IMR-90 (cell line): ENCODE measurements around the gene C11orf71. TPM values are rescaled to one million over a fixed set of nuclear protein-coding genes. Genes with fewer than 3 reads are reported as not detected.
A peak's percentile ranks its signal among the peaks of the same experiment; 100 is the strongest.

ENCODE experiments used
- ATAC-seq: fragments of 200-7000 bp; cut with Tn5 transposase; 2 replicates; pipeline ENCODE4 v1.9.1; 2020; ENCODE audit warnings: low read depth, mild to moderate bottlenecking, moderate library complexity
- BruUV-seq: library from RNA; stranded (reverse); fragments of 400-500 nt; replicated peaks from 2 replicates; lab custom pipeline; 2021; lab: Mats Ljungman, UMichigan
- CTCF ChIA-PET: fragments of 300-600 bp; formaldehyde crosslinking; extraction: SDS; loops from one replicate; lab custom pipeline; 2021; ENCODE audit warnings: antibody characterized with exemption; lab: Yijun Ruan, JAX
- POLR2A ChIA-PET: fragments of 300-600 bp; sonication (Branson Sonifier 250); formaldehyde crosslinking; loops from one replicate; lab custom pipeline; 2022; ENCODE audit warnings: antibody characterized with exemption; ENCODE audit not compliant: unreplicated experiment; lab: Charles Lee
- DNase-seq: peaks from one replicate; pipeline ENCODE4 v3.0.0; 2013
- H2AFZ ChIP-seq: replicated peaks from 2 replicates; pipeline ENCODE3; 2013; ENCODE audit warnings: low read length, mild to moderate bottlenecking; ENCODE audit not compliant: poor library complexity
- H2AK5ac ChIP-seq: 2 replicates; pipeline ENCODE4 v1.6.1; 2013; ENCODE audit warnings: low read depth, low read length, inconsistent platforms
- H2AK9ac ChIP-seq: replicated peaks from 2 replicates; pipeline ENCODE3; 2013; ENCODE audit warnings: mild to moderate bottlenecking, low read depth, low read length, moderate library complexity; ENCODE audit not compliant: poor library complexity
- H2BK120ac ChIP-seq: 2 replicates; pipeline ENCODE4 v1.6.1; 2013; ENCODE audit warnings: low read depth, low read length, inconsistent platforms
- H2BK15ac ChIP-seq: 3 replicates; pipeline ENCODE4 v1.6.1; 2013; ENCODE audit warnings: low read depth, low read length, inconsistent platforms
- H2BK20ac ChIP-seq: 2 replicates; pipeline ENCODE4 v1.6.1; 2013; ENCODE audit warnings: low read depth, mild to moderate bottlenecking, inconsistent platforms, low read length, moderate library complexity
- H2BK5ac ChIP-seq: 2 replicates; pipeline ENCODE4 v1.6.1; 2013; ENCODE audit warnings: mild to moderate bottlenecking, low read depth, low read length, inconsistent platforms; ENCODE audit not compliant: poor library complexity, severe bottlenecking
- H3K14ac ChIP-seq: replicated peaks from 2 replicates; pipeline ENCODE4 v1.6.1; 2013; ENCODE audit warnings: low read depth, low read length, inconsistent platforms
- H3K18ac ChIP-seq: 2 replicates; pipeline ENCODE4 v1.6.1; 2013; ENCODE audit warnings: low read depth, low read length, control low read depth
- H3K23ac ChIP-seq: 2 replicates; pipeline ENCODE4 v1.6.1; 2013; ENCODE audit warnings: low read depth, low read length, inconsistent platforms
- H3K27ac ChIP-seq: 2 replicates; pipeline ENCODE4 v1.5.1; 2013; ENCODE audit warnings: mild to moderate bottlenecking, control low read depth, low read length; ENCODE audit not compliant: insufficient read depth
- H3K27me3 ChIP-seq: 2 replicates; pipeline ENCODE4 v1.6.1; 2013; ENCODE audit warnings: low read length; ENCODE audit not compliant: control insufficient read depth, insufficient read depth
- H3K36me3 ChIP-seq: 2 replicates; pipeline ENCODE4 v1.6.1; 2013; ENCODE audit warnings: low read length, mixed read lengths; ENCODE audit not compliant: control insufficient read depth, insufficient read depth
- H3K4ac ChIP-seq: 2 replicates; pipeline ENCODE4 v1.6.1; 2013; ENCODE audit warnings: low read depth, low read length, inconsistent platforms
- H3K4me1 ChIP-seq: 2 replicates; pipeline ENCODE4 v1.6.1; 2013; ENCODE audit warnings: low read length, mixed read lengths; ENCODE audit not compliant: control insufficient read depth, insufficient read depth
- H3K4me2 ChIP-seq: 2 replicates; pipeline ENCODE4 v1.6.1; 2013; ENCODE audit warnings: low read depth, mild to moderate bottlenecking, control low read depth, low read length, moderate library complexity
- H3K4me3 ChIP-seq: 2 replicates; pipeline ENCODE4 v1.5.1; 2013; ENCODE audit warnings: low read depth, mild to moderate bottlenecking, control low read depth, low read length, moderate library complexity; ENCODE audit not compliant: insufficient read depth
- H3K56ac ChIP-seq: 2 replicates; pipeline ENCODE4 v1.6.1; 2013; ENCODE audit warnings: low read length, inconsistent platforms; ENCODE audit not compliant: insufficient read depth; ENCODE audit errors: extremely low read depth
- H3K79me1 ChIP-seq, 2 experiments: 2 replicates each; pipeline ENCODE4 v1.6.1; 2013; ENCODE audit warnings: low read length in 2 of 2, inconsistent platforms in 1 of 2, low read depth in 1 of 2
- H3K9ac ChIP-seq: 2 replicates; pipeline ENCODE4 v1.6.1; 2013; ENCODE audit warnings: low read depth, low read length, control low read depth
- H3K9me1 ChIP-seq: 2 replicates; pipeline ENCODE4 v1.6.1; 2013; ENCODE audit warnings: low read length, inconsistent platforms; ENCODE audit not compliant: insufficient read depth
- H3K9me3 ChIP-seq: 2 replicates; pipeline ENCODE4 v1.6.1; 2013; ENCODE audit warnings: low read length; ENCODE audit not compliant: control insufficient read depth, insufficient read depth
- H4K20me1 ChIP-seq: 2 replicates; pipeline ENCODE4 v1.6.1; 2013; ENCODE audit warnings: low read length, inconsistent platforms; ENCODE audit not compliant: insufficient read depth
- H4K5ac ChIP-seq: 2 replicates; pipeline ENCODE4 v1.6.1; 2013; ENCODE audit warnings: mild to moderate bottlenecking, low read depth, low read length, control low read depth
- H4K8ac ChIP-seq, 2 experiments: 2 replicates each; pipeline ENCODE4 v1.6.1; 2013; ENCODE audit warnings: low read depth in 2 of 2, low read length in 2 of 2, control low read depth in 1 of 2, inconsistent platforms in 1 of 2
- H4K91ac ChIP-seq: 2 replicates; pipeline ENCODE4 v1.6.1; 2013; ENCODE audit warnings: low read depth, low read length, inconsistent platforms; ENCODE audit not compliant: insufficient read depth
- MAFK ChIP-seq: IDR thresholded peaks from 2 replicates; pipeline ENCODE4 v1.6.1; 2012; ENCODE audit warnings: low read depth, low read length, improper control_type of control experiment
- WGBS, 2 experiments: methylation state at CpG; one replicate each; pipeline versions ENCODE4 v1.1.5 to v1.1.7; 2013; ENCODE audit warnings: missing lambda C conversion rate in 2 of 2; ENCODE audit not compliant: insufficient read length in 1 of 2; ENCODE audit errors: extremely low coverage in 2 of 2; 5-methylcytosine and 5-hydroxymethylcytosine counted together
- dilution Hi-C: fragments of 300-500 bp; cut with HindIII; formaldehyde crosslinking; loops from one replicate; pipeline ENCODE4 v1.14.3; 2018; ENCODE audit warnings: low sequenced_read_pairs; ENCODE audit not compliant: unreplicated experiment
- in situ Hi-C: fragments of 300-500 bp; cut with MboI; formaldehyde crosslinking; loops from 3 replicates; pipeline ENCODE4 v1.14.3; 2019; ENCODE audit warnings: low sequenced_read_pairs, inconsistent platforms, mixed read lengths
- intact Hi-C: fragments of 100-400 bp; cut with micrococcal nuclease; formaldehyde crosslinking; loops from 2 replicates; pipeline ENCODE4 v1.10.0; 2022
- polyA plus RNA-seq, 3 experiments: library from polyadenylated mRNA; depleted of rRNA; stranded (reverse); fragments of >200 nt; gene quantifications; 2 replicates each; pipeline ENCODE4 v1.2.3, GENCODE V29; 2012; ENCODE audit warnings: low replicate concordance in 1 of 3
- total RNA-seq: library from RNA; depleted of rRNA; stranded (reverse); fragments of >200 nt; gene quantifications from 2 replicates; pipeline ENCODE4 v1.2.3, GENCODE V29; 2012

Gene C11orf71
- total and polyA plus RNA-seq, 2 of the 4 experiments (the other 2 are of a cell fraction), result 2.3 to 3.7 TPM

GRCh38 chr11:114358716-114359115 lies 41.6 kb downstream of the C11orf71 start:
- H2BK120ac ChIP-seq, result peak overlapping the region; percentile 95
- no CpG with 5 or more reads among the region's 1 CpG for WGBS, 2 experiments
- no peak overlapping the region; the same call in 1 of the 2 replicates for H3K56ac ChIP-seq
- H3K36me3 ChIP-seq, result no peaks in the 10 kb centered on the region
- H2AK9ac ChIP-seq, result peak overlapping the region; percentile 87
- H3K18ac ChIP-seq, result peak overlapping the region; percentile 39; the same call in 1 of the 2 replicates
- H3K9me1 ChIP-seq, result peaks cover 4% of the 10 kb centered on the region; the same call in 1 of the 2 replicates
- H3K79me1 ChIP-seq, result no peaks in the 10 kb centered on the region
- H3K9ac ChIP-seq, result no peak overlapping the region
- in situ Hi-C loops, result loop anchor here (10.0 kb wide), 1 partner anchor 86 kb away; no protein-coding TSS in a partner anchor
- peak overlapping the region; percentile 90 for H3K4ac ChIP-seq
- no TSS peak for BruUV-seq
- H4K20me1 ChIP-seq, result no peaks in the 10 kb centered on the region
- H4K8ac ChIP-seq, result peak overlapping the region; percentile 66 to 85
- TF ChIP-seq MAFK, result no peak
- ChIA-PET POLR2A (no interaction called here), CTCF (interaction anchor here (1.5 kb wide), 1 partner anchor 37 kb away, joined by 4 read pairs; no protein-coding TSS in a partner anchor)
- H3K27ac ChIP-seq, result peak overlapping the region; percentile 43; the same call in 1 of the 2 replicates
- H3K14ac ChIP-seq, result peak overlapping the region; percentile 98
- H2AFZ ChIP-seq, result peak overlapping the region; percentile 90
- H2AK5ac ChIP-seq, result peak overlapping the region; percentile 92
- H2BK15ac ChIP-seq, result peak overlapping the region; percentile 86
- H2BK5ac ChIP-seq, result peak overlapping the region; percentile 96
- peak overlapping the region; percentile 80 for H4K91ac ChIP-seq
- no peaks in the 10 kb centered on the region for H3K27me3 ChIP-seq
- H2BK20ac ChIP-seq, result peak overlapping the region; percentile 92
- intact Hi-C loops, result no loop called here
- no peak overlapping the region for H3K4me3 ChIP-seq
- H4K5ac ChIP-seq, result peak overlapping the region; percentile 19
- ATAC-seq, result peak; percentile 27
- H3K4me2 ChIP-seq, result no peak overlapping the region
- DNase-seq, result peak; percentile 27
- dilution Hi-C loops, result no loop called here
- peaks cover 7% of the 10 kb centered on the region for H3K4me1 ChIP-seq
- H3K9me3 ChIP-seq, result no peaks in the 10 kb centered on the region
- H3K23ac ChIP-seq, result peak overlapping the region; percentile 86
